PFSK-1 (cell line): ENCODE data around the gene NFIA.

Experiments
- FOXP2 ChIP-seq: optimal IDR thresholded peaks from 2 replicates; pipeline ENCODE3; 2011; ENCODE audit warnings: borderline replicate concordance, control low read depth, inconsistent platforms; ENCODE audit not compliant: insufficient read depth; ENCODE audit errors: extremely low read length, extremely low read depth
- SIN3A ChIP-seq: IDR thresholded peaks from 2 replicates; pipeline ENCODE4 v1.6.1; 2012; ENCODE audit warnings: mild to moderate bottlenecking, low read length, moderate library complexity, borderline replicate concordance; ENCODE audit not compliant: insufficient read depth
- TAF1 ChIP-seq: IDR thresholded peaks from 2 replicates; pipeline ENCODE4 v1.6.1; 2012; ENCODE audit warnings: low read length, control low read depth, borderline replicate concordance; ENCODE audit not compliant: insufficient read depth
- TF ChIP-seq, protein P1 (sequence below), 2 experiments: IDR thresholded peaks; 2 replicates each; pipeline versions ENCODE4 v1.6.1 to v1.8.0; 2011 to 2012; ENCODE audit warnings: low read depth in 2 of 2, low read length in 2 of 2, control low read depth in 1 of 2, inconsistent platforms in 1 of 2, mild to moderate bottlenecking in 1 of 2, moderate library complexity in 1 of 2; ENCODE audit not compliant: insufficient read depth in 1 of 2

DNA sequence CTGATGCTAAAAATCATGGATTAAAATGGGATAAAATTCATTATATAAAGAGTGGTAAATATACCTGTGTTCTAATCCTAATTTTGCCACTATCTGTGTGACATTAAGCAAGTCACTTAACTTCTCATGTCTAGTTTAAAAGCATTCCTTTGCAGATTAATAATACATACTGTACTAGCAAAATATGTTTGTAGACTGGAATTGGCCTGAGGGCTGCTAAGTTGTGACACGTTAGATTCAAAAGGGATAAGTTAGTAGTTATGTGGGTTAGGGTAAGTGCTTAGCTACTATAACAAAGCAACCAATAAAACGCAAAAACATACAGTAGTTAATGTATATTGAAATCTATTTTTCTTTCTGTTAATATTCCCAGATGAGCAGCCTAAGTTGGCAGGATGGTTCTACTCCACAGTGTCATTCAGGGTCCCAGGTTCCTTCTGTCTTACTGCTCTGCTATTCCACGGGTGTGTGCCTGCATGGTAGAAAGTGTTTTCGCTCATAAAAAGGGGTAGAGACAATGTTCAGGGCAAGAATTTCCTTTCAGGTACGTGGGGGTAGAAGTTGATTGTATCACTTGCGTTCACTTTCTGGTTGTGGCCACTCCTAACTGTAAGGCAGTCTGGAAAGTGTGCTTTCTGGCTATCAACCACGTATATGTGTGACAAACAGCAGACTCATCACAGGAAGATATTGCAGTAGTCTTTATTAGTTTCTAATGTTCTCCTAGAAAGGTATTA, 239.8 kb downstream of the NFIA start:
- TF ChIP-seq TAF1, result no peak
- TF ChIP-seq SIN3A, result no peak
- TF ChIP-seq, protein P1, sequence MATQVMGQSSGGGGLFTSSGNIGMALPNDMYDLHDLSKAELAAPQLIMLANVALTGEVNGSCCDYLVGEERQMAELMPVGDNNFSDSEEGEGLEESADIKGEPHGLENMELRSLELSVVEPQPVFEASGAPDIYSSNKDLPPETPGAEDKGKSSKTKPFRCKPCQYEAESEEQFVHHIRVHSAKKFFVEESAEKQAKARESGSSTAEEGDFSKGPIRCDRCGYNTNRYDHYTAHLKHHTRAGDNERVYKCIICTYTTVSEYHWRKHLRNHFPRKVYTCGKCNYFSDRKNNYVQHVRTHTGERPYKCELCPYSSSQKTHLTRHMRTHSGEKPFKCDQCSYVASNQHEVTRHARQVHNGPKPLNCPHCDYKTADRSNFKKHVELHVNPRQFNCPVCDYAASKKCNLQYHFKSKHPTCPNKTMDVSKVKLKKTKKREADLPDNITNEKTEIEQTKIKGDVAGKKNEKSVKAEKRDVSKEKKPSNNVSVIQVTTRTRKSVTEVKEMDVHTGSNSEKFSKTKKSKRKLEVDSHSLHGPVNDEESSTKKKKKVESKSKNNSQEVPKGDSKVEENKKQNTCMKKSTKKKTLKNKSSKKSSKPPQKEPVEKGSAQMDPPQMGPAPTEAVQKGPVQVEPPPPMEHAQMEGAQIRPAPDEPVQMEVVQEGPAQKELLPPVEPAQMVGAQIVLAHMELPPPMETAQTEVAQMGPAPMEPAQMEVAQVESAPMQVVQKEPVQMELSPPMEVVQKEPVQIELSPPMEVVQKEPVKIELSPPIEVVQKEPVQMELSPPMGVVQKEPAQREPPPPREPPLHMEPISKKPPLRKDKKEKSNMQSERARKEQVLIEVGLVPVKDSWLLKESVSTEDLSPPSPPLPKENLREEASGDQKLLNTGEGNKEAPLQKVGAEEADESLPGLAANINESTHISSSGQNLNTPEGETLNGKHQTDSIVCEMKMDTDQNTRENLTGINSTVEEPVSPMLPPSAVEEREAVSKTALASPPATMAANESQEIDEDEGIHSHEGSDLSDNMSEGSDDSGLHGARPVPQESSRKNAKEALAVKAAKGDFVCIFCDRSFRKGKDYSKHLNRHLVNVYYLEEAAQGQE (IDR thresholded peaks at IDR 0.05; ENCODE audit: insufficient read depth in 1 of 2, low read depth in 2 of 2, low read length in 2 of 2), result no peak
- TF ChIP-seq FOXP2, result no peak
